H1 (cell line): Measurements from ENCODE around the gene MICALL2. TPM values are rescaled to one million over a fixed set of nuclear protein-coding genes. Genes with fewer than 3 reads are reported as not detected.

Experiments used
- CTCF ChIA-PET: fragments of 300-600 bp; sonication (Branson Sonifier 250); formaldehyde crosslinking; loops from one replicate; lab custom pipeline; 2021; ENCODE audit not compliant: partially characterized antibody; lab: Charles Lee
- POLR2A ChIA-PET: fragments of 300-600 bp; sonication (Branson Sonifier 250); formaldehyde crosslinking; loops from one replicate; lab custom pipeline; 2021; ENCODE audit warnings: inconsistent platforms; ENCODE audit not compliant: partially characterized antibody; lab: Charles Lee
- DNase-seq, 2 experiments: peaks; one replicate each; pipeline versions ENCODE4 v3.0.0 to v3.0.0-alpha.2; 2010 to 2022; ENCODE audit warnings: low spot score in 2 of 2, low read depth in 1 of 2, mixed read lengths in 1 of 2
- FAIRE-seq: peaks from 2 replicates; lab custom pipeline; 2011; peaks lifted over from hg19 to GRCh38; lab: Jason Lieb, UNC
- H2AFZ ChIP-seq: 2 replicates; pipeline ENCODE4 v1.8.1; 2012; ENCODE audit warnings: low read length, inconsistent platforms
- H2AK5ac ChIP-seq: 2 replicates; pipeline ENCODE4 v1.6.1; 2013; ENCODE audit warnings: low read depth, low read length
- H2BK120ac ChIP-seq: replicated peaks from 2 replicates; pipeline ENCODE3; 2013; ENCODE audit warnings: low read depth, low read length, inconsistent platforms
- H2BK12ac ChIP-seq: 2 replicates; pipeline ENCODE4 v1.6.1; 2013; ENCODE audit warnings: low read depth, low read length
- H2BK15ac ChIP-seq: 2 replicates; pipeline ENCODE4 v1.6.1; 2013; ENCODE audit warnings: low read length
- H2BK20ac ChIP-seq: 2 replicates; pipeline ENCODE4 v1.6.1; 2013; ENCODE audit warnings: low read length
- H2BK5ac ChIP-seq: 2 replicates; pipeline ENCODE4 v1.6.1; 2013; ENCODE audit warnings: low read depth, low read length
- H3K14ac ChIP-seq: 2 replicates; pipeline ENCODE4 v1.6.1; 2013; ENCODE audit warnings: inconsistent platforms; ENCODE audit not compliant: insufficient read length
- H3K18ac ChIP-seq: 2 replicates; pipeline ENCODE4 v1.6.1; 2013; ENCODE audit warnings: low read length; ENCODE audit errors: extremely low read depth
- H3K23ac ChIP-seq: 2 replicates; pipeline ENCODE4 v1.6.1; 2013; ENCODE audit warnings: inconsistent platforms; ENCODE audit not compliant: insufficient read length
- H3K23me2 ChIP-seq: 2 replicates; pipeline ENCODE4 v1.6.1; 2013; ENCODE audit warnings: low read depth, low read length
- H3K27ac ChIP-seq: 2 replicates; pipeline ENCODE4 v1.6.1; 2011; ENCODE audit warnings: low read depth, low read length, inconsistent platforms
- H3K27me3 ChIP-seq, 4 experiments: replicated peaks in 1 of 4; 1 replicate in 1 of 4; 2 replicates in 3 of 4; pipeline versions ENCODE4 v1.6.1 to v1.8.1; 2011 to 2013; ENCODE audit warnings: low read length in 3 of 4, mild to moderate bottlenecking in 3 of 4, inconsistent platforms in 2 of 4, mixed read lengths in 2 of 4, moderate library complexity in 1 of 4; ENCODE audit not compliant: control insufficient read depth in 3 of 4, insufficient read depth in 3 of 4; ENCODE audit errors: extremely low read depth in 1 of 4
- H3K36me3 ChIP-seq, 4 experiments: 2 replicates each; pipeline versions ENCODE4 v1.6.1 to v1.8.1; 2011 to 2013; ENCODE audit warnings: mild to moderate bottlenecking in 4 of 4, low read length in 3 of 4, moderate library complexity in 2 of 4, control low read depth in 1 of 4, inconsistent platforms in 1 of 4; ENCODE audit not compliant: insufficient read depth in 4 of 4, control insufficient read depth in 2 of 4
- H3K4ac ChIP-seq: replicated peaks from 2 replicates; pipeline ENCODE3; 2013; ENCODE audit warnings: low read length, low read depth, mixed read lengths, inconsistent platforms; ENCODE audit not compliant: insufficient read length
- H3K4me1 ChIP-seq, 4 experiments: replicated peaks in 1 of 4; 1 replicate in 1 of 4; 2 replicates in 3 of 4; pipeline versions ENCODE4 v1.6.1 to v1.8.1; 2011 to 2013; ENCODE audit warnings: low read length in 3 of 4, inconsistent platforms in 2 of 4, mixed read lengths in 1 of 4; ENCODE audit not compliant: insufficient read depth in 4 of 4, control insufficient read depth in 3 of 4
- H3K4me2 ChIP-seq, 2 experiments: 2 replicates each; pipeline versions ENCODE4 v1.6.1 to v1.8.1; 2011 to 2013; ENCODE audit warnings: low read depth in 2 of 2, low read length in 2 of 2, control low read depth in 1 of 2, inconsistent platforms in 1 of 2, mild to moderate bottlenecking in 1 of 2; ENCODE audit not compliant: insufficient read depth in 1 of 2
- H3K4me3 ChIP-seq, 4 experiments: fragments of 200-600, 300-600 bp in 1 of 4; sonication (generic), shearing (Covaris generic), sonication (Bioruptor Twin) in 1 of 4; 2 replicates each; pipeline versions ENCODE4 v1.5.1 to v1.8.1; 2011 to 2016; ENCODE audit warnings: low read length in 4 of 4, low read depth in 3 of 4, control low read depth in 2 of 4, inconsistent platforms in 2 of 4, mild to moderate bottlenecking in 2 of 4, mixed read lengths in 1 of 4, moderate library complexity in 1 of 4; ENCODE audit not compliant: insufficient read depth in 2 of 4; ENCODE audit errors: extremely low read depth in 1 of 4
- H3K56ac ChIP-seq: replicated peaks from 2 replicates; pipeline ENCODE3; 2013; ENCODE audit warnings: low read depth, mild to moderate bottlenecking, mixed read lengths, low read length, inconsistent platforms; ENCODE audit not compliant: insufficient read length
- H3K79me1 ChIP-seq: 2 replicates; pipeline ENCODE4 v1.6.1; 2013; ENCODE audit warnings: low read depth, low read length, control low read depth
- H3K79me2 ChIP-seq, 2 experiments: 2 replicates each; pipeline versions ENCODE4 v1.6.1 to v1.8.1; 2012 to 2013; ENCODE audit warnings: low read length in 2 of 2, mild to moderate bottlenecking in 2 of 2, inconsistent platforms in 1 of 2; ENCODE audit not compliant: insufficient read depth in 2 of 2, control insufficient read depth in 1 of 2
- H3K9ac ChIP-seq, 4 experiments: replicated peaks in 1 of 4; 1 replicate in 1 of 4; 2 replicates in 3 of 4; pipeline versions ENCODE4 v1.6.1 to v1.8.1; 2011 to 2013; ENCODE audit warnings: low read depth in 3 of 4, low read length in 3 of 4, control low read depth in 2 of 4, mild to moderate bottlenecking in 2 of 4, moderate library complexity in 2 of 4, inconsistent platforms in 1 of 4; ENCODE audit errors: extremely low read depth in 1 of 4
- H3K9me3 ChIP-seq, 2 experiments: 2 replicates each; pipeline versions ENCODE4 v1.6.1 to v1.8.1; 2012 to 2013; ENCODE audit warnings: mild to moderate bottlenecking in 2 of 2, moderate library complexity in 2 of 2, control low read depth in 1 of 2, inconsistent platforms in 1 of 2, low read depth in 1 of 2, low read length in 1 of 2, mixed read lengths in 1 of 2; ENCODE audit not compliant: insufficient read depth in 2 of 2
- H4K20me1 ChIP-seq, 2 experiments: replicated peaks in 1 of 2; 2 replicates each; pipeline versions ENCODE3 to v1.8.1; 2011 to 2013; ENCODE audit warnings: inconsistent platforms in 2 of 2, low read length in 2 of 2, mild to moderate bottlenecking in 1 of 2; ENCODE audit not compliant: insufficient read depth in 2 of 2, control insufficient read depth in 1 of 2
- H4K5ac ChIP-seq: 2 replicates; pipeline ENCODE4 v1.6.1; 2013; ENCODE audit warnings: low read length, low read depth, mixed read lengths, inconsistent platforms; ENCODE audit not compliant: insufficient read length
- H4K8ac ChIP-seq: 2 replicates; pipeline ENCODE4 v1.8.0; 2013; ENCODE audit warnings: mild to moderate bottlenecking, moderate library complexity, low read length, inconsistent platforms; ENCODE audit not compliant: insufficient read depth; ENCODE audit errors: extremely low read depth
- H4K91ac ChIP-seq: replicated peaks from 2 replicates; pipeline ENCODE3; 2013; ENCODE audit warnings: low read length, mixed read lengths, inconsistent platforms; ENCODE audit not compliant: insufficient read length
- CEBPB ChIP-seq: IDR thresholded peaks from 2 replicates; pipeline ENCODE4 v1.6.1; 2012; ENCODE audit warnings: low read depth, low read length
- EZH2 ChIP-seq: fragments of 200-600 bp; sonication (generic); IDR thresholded peaks from 2 replicates; pipeline ENCODE4 v1.7.1; 2012; ENCODE audit warnings: low read depth, mild to moderate bottlenecking, moderate library complexity, low read length, inconsistent platforms; ENCODE audit not compliant: severe bottlenecking
- GTF2F1 ChIP-seq: IDR thresholded peaks from 2 replicates; pipeline ENCODE4 v1.6.1; 2012; ENCODE audit warnings: low read depth, low read length, improper control_type of control experiment, borderline replicate concordance
- KDM4A ChIP-seq: IDR thresholded peaks from one replicate; pipeline ENCODE4 v1.7.1; 2012; ENCODE audit warnings: low read depth, mild to moderate bottlenecking, moderate library complexity, low read length, inconsistent platforms; ENCODE audit not compliant: severe bottlenecking
- KDM5A ChIP-seq: fragments of 200-600 bp; IDR thresholded peaks from 2 replicates; pipeline ENCODE4 v1.7.1; 2012; ENCODE audit warnings: mild to moderate bottlenecking, low read length, inconsistent platforms, mixed read lengths
- NRF1 ChIP-seq: IDR thresholded peaks from 2 replicates; pipeline ENCODE4 v1.6.1; 2011; ENCODE audit warnings: mild to moderate bottlenecking, low read depth, low read length, improper control_type of control experiment
- POLR2AphosphoS5 ChIP-seq: IDR thresholded peaks from 2 replicates; pipeline ENCODE4 v1.6.1; 2011; ENCODE audit warnings: low read depth, low read length
- SP2 ChIP-seq: IDR thresholded peaks from 2 replicates; pipeline ENCODE4 v1.6.1; 2012; ENCODE audit warnings: mild to moderate bottlenecking, low read length, inconsistent platforms
- WGBS, 2 experiments: shearing (Covaris generic) in 1 of 2; methylation state at CpG; one replicate each; pipeline versions ENCODE4 v1.1.6 to v1.1.7; 2013 to 2015; ENCODE audit warnings: low lambda C conversion rate in 2 of 2, mixed read lengths in 2 of 2, inconsistent platforms in 1 of 2, low coverage in 1 of 2, missing lambda C conversion rate in 1 of 2; ENCODE audit not compliant: insufficient replicate concordance in 2 of 2, insufficient coverage in 1 of 2, insufficient read length in 1 of 2; ENCODE audit errors: extremely low coverage in 1 of 2, missing lambda C conversion rate in 1 of 2; 5-methylcytosine and 5-hydroxymethylcytosine counted together
- polyA plus RNA-seq, 7 experiments: library from polyadenylated mRNA; depleted of rRNA in 3 of 7; stranded (reverse) in 5 of 7; unstranded in 2 of 7; fragments of >200 nt in 5 of 7; fragments of 200-250 nt in 2 of 7; gene quantifications; 1 replicate in 5 of 7; 2 replicates in 1 of 7; 4 replicates in 1 of 7; pipeline versions ENCODE4 v1.2.1 to v1.2.3, GENCODE V29; 2011 to 2013; ENCODE audit warnings: missing spikeins in 2 of 7, mixed read lengths in 2 of 7
- total RNA-seq: library from RNA; stranded (reverse); fragmentation: NEBNext Ultra II Directional; extraction: Animal tissue kit (Norgen Biotek cat#: 25700); gene quantifications from 2 replicates; pipeline ENCODE4 v1.2.1, GENCODE V29; 2021

Gene MICALL2
- total and polyA plus RNA-seq, 2 of the 8 experiments (the other 6 are each of a cell fraction or from before 2014, with no cell fraction given) = 5.3 to 8.5 TPM

- Histone ChIP-seq H2AFZ (no peak overlapping the region), H3K27ac (no peak overlapping the region), H3K56ac (no peak overlapping the region), H2BK5ac (no peak overlapping the region), H2BK20ac (no peak overlapping the region), H3K36me3 (peaks cover 6 to 76% (median 44%) of the 10 kb centered on the region in 4 experiments; a peak in 6 of 8 replicates), H3K79me1 (peaks cover 1% of the 10 kb centered on the region; the same call in 1 of the 2 replicates), H2AK5ac (no peak overlapping the region), H3K79me2 (no peaks in the 10 kb centered on the region; a peak in 1 of 4 replicates), H2BK12ac (no peak overlapping the region), H3K14ac (no peak overlapping the region), H3K9ac (no peak overlapping the region), H3K4me2 (no peak overlapping the region), H3K18ac (no peak overlapping the region), H4K5ac (no peak overlapping the region), H2BK15ac (no peak overlapping the region), H3K4me3 (no peak overlapping the region), H3K27me3 (no peaks in the 10 kb centered on the region), H4K91ac (no peak overlapping the region), H3K9me3 (no peaks in the 10 kb centered on the region), H3K23me2 (no peaks in the 10 kb centered on the region), H3K4me1 (no peaks in the 10 kb centered on the region), H4K8ac (0 out of 2 replicates have a peak overlapping the region, but pooled peaks have one; percentile 14), H4K20me1 (peaks cover 8 to 11% of the 10 kb centered on the region in 2 experiments), H3K4ac (no peak overlapping the region), H3K23ac (no peak overlapping the region), H2BK120ac (no peak overlapping the region)
- FAIRE-seq = no peak
- DNase-seq = no peak
- WGBS, 2 experiments = 87% methylated on average over 29 of the region's 34 CpGs; no CpG with 5 or more reads in 1 of the 2 experiments
- ChIA-PET POLR2A (interaction anchor here (0.8 to 2.9 kb wide), 4 partner anchors 18 to 30 kb away, joined by 3 to 17 read pairs (median 6); no protein-coding TSS in a partner anchor), CTCF (no interaction called here)
- TF ChIP-seq CEBPB (no peak), KDM5A (no peak), NRF1 (no peak), POLR2AphosphoS5 (no peak), GTF2F1 (no peak), KDM4A (no peak), EZH2 (no peak), SP2 (no peak)
Measured at GRCh38 chr7:1495564-1496242, 36.4 kb upstream of the MICALL2 start.
